ENCODE data around the gene UBL7. TPM values are rescaled to one million over a fixed set of nuclear protein-coding genes. Genes with fewer than 3 reads are reported as not detected.
A peak's percentile ranks its signal among the peaks of the same experiment; 100 is the strongest.

UBL7 gene
- total RNA-seq, 4 donors from 2014 or later, result 4.0 to 157 (median 42.3) TPM

DNA sequence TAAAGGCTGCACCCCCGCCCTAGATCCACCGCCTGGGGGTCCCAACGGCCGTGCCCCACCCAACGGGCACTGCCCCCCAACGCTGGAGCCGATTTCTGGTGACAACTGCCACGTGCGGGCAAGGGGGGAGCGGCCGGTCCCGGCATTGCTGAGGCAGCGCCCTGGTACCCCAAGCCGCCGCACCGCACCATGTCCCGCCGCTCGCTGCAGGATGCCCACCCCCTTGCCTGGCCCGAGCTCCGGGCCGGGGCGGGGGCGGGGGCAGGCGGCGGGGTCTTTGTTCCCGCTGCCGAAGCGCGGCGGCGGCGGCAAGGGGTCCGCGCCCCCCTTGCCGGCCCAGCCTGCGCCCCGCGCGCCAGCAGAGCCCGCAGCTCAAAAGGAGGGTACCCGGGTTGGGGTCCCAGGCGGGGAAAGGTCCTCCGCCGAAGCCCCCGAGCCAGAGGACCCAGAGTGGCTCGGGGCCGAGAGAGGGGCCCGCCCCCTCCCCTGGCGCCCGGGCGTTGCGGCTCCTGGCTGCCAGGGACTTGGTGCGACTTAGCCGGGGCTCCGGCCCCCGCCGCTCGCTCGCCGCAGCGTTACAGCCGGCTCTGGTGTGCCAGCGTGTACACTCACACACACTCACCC is 27.9 kb downstream of the UBL7 start:
- Histone ChIP-seq H3K4me3 (peak overlapping the region; percentile 41 to 74 (median 59)), H3K4me1 (peaks cover 0 to 17% (median 12%) of the 10 kb centered on the region in 4 donors), H3K36me3 (no peaks in the 10 kb centered on the region), H3K27me3 (peaks cover 41% of the 10 kb centered on the region), H3K9me3 (no peaks in the 10 kb centered on the region), H3K27ac (peak overlapping the region; percentile 39 to 60 (median 58))
- in situ Hi-C loops (cut with MboI; ENCODE audit: low pct_ligation_motif_present in 1 of 4, low pct_unique_long_range_greater_than_20kb in 1 of 4, low sequenced_read_pairs in 3 of 4), result no loop called here
- no peak for TF ChIP-seq POLR2AphosphoS5 (IDR thresholded peaks at IDR 0.05)
- intact Hi-C loops (cut with DNase I; ENCODE audit: low total_unique reads), result no loop called here
- WGBS, 2 donors (ENCODE audit: low coverage in 1 of 2), result 3% methylated on average over 28 of the region's 64 CpGs; no CpG with 5 or more reads in 1 of the 2 donors
- DNase-seq, result no peak

DNA sequence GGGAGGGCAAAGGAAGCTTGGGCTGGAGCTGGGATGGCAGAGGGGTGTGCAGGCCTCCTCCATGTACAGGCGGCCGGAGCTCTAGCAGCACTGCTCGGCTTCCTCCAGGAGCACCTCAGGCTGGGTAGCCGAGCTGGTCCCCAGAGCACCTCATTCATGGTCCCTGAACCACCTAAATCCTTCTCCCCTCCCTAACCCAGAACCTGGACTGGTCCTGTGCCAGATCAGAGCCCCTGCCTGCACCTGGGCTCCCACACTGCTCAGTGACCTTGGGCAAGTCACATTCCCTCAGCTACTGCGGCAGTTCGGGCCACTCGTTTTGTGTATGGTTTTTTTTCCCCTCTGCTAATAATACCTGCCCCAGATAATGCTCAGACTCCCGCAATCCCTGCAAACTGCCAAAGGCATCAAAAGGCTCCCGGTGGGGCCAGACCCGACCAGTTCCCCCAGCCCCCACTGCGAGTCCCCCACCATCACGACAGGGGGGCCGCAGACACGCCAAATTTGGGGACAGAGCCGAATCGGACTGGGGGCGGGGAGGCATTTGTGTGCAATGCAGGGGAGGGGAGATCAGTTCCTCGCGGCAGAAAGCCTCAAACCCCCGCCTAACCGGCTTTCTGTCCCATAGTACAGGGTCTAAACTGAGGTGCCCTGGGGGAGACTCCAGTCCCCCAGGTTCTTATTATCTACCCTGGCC is 28.5 kb downstream of the UBL7 start:
- no peak for TF ChIP-seq POLR2AphosphoS5 (IDR thresholded peaks at IDR 0.05)
- TF ChIP-seq CTCF (IDR thresholded peaks at IDR 0.05), result no peak
- no peak for TF ChIP-seq EP300 (IDR thresholded peaks at IDR 0.05; ENCODE audit: low read depth)
- no peak for TF ChIP-seq POLR2A (IDR thresholded peaks at IDR 0.05)
- in situ Hi-C loops (cut with MboI; ENCODE audit: low pct_ligation_motif_present in 1 of 4, low pct_unique_long_range_greater_than_20kb in 1 of 4, low sequenced_read_pairs in 3 of 4) (no loop called here), intact Hi-C loops (cut with DNase I; ENCODE audit: low total_unique reads) (no loop called here)
- no peak for DNase-seq
- 21% methylated on average over 19 of the region's 21 CpGs; no CpG with 5 or more reads in 1 of the 2 donors for WGBS, 2 donors (ENCODE audit: low coverage in 1 of 2)
- peaks cover 0 to 17% (median 12%) of the 10 kb centered on the region in 4 donors for H3K4me1 ChIP-seq
- peak overlapping the region in 2 of 4 donors; percentile 58 to 60 for H3K27ac ChIP-seq
- no peaks in the 10 kb centered on the region for H3K9me3 ChIP-seq
- no peaks in the 10 kb centered on the region for H3K36me3 ChIP-seq
- H3K27me3 ChIP-seq, result peaks cover 41% of the 10 kb centered on the region
- peak overlapping the region in 3 of 4 donors; percentile 41 to 74 (median 61) for H3K4me3 ChIP-seq

DNA sequence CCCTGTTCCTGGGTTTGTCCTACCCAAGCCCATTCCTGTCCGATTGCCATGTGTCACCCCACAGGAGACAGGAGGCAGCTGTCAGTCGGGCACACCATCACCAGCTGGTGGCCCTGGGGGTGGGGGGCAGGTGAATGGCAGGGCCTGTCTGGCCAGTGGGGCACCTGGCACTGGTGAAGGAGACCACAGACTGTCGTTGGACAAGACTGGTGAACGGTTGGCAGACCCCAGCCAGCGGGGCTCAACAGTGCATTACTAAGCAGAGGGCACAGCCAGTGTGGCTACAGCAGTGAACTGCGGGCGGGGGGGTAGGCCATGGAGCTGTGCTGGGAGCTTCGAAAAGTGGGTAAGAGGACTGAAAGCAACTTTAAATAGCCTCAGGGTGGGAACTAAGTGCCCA is 29.3 kb downstream of the UBL7 start:
- Histone ChIP-seq H3K4me3 (no peak overlapping the region), H3K9me3 (no peaks in the 10 kb centered on the region), H3K36me3 (no peaks in the 10 kb centered on the region), H3K27me3 (peaks cover 41% of the 10 kb centered on the region), H3K27ac (no peak overlapping the region), H3K4me1 (peaks cover 0 to 17% (median 12%) of the 10 kb centered on the region in 4 donors)
- no peak for DNase-seq
- no peak for TF ChIP-seq EP300 (IDR thresholded peaks at IDR 0.05; ENCODE audit: low read depth)
- in situ Hi-C loops (cut with MboI; ENCODE audit: low pct_ligation_motif_present in 1 of 4, low pct_unique_long_range_greater_than_20kb in 1 of 4, low sequenced_read_pairs in 3 of 4) (no loop called here), intact Hi-C loops (cut with DNase I; ENCODE audit: low total_unique reads) (no loop called here)
- WGBS, 2 donors (ENCODE audit: low coverage in 1 of 2), result 77% methylated on average over 8 of the region's 8 CpGs; no CpG with 5 or more reads in 1 of the 2 donors

DNA sequence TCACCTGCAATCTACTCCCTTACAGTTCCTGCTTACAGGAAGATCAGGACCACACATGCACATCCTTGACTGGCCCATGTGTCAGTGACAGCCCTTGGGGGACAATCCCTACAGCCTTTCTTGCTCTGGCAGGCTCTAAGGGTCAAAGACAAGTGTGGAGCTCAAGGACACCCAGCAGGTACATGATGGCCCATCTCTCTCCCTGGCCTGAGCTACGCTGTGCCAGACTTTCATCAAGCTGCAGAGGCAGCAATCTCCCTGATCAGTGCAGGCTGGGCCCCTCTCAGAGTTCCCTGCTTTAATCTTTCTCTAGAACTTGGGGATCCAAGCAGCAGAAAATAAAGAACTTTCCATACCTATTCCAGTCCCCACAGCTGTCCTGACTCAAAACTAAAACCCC is 29.8 kb downstream of the UBL7 start:
- peaks cover 41% of the 10 kb centered on the region for H3K27me3 ChIP-seq
- peaks cover 0 to 17% (median 12%) of the 10 kb centered on the region in 4 donors for H3K4me1 ChIP-seq
- no peak overlapping the region for H3K27ac ChIP-seq
- WGBS, 2 donors (ENCODE audit: low coverage in 1 of 2), result 61% methylated on average over 1 of the region's 1 CpG; no CpG with 5 or more reads in 1 of the 2 donors
- H3K4me3 ChIP-seq, result no peak overlapping the region
- intact Hi-C loops (cut with DNase I; ENCODE audit: low total_unique reads) (no loop called here), in situ Hi-C loops (cut with MboI; ENCODE audit: low pct_ligation_motif_present in 1 of 4, low pct_unique_long_range_greater_than_20kb in 1 of 4, low sequenced_read_pairs in 3 of 4) (no loop called here)
- H3K9me3 ChIP-seq, result no peaks in the 10 kb centered on the region
- no peaks in the 10 kb centered on the region for H3K36me3 ChIP-seq
- no peak for TF ChIP-seq EP300 (IDR thresholded peaks at IDR 0.05; ENCODE audit: low read depth)
- TF ChIP-seq CTCF (IDR thresholded peaks at IDR 0.05), result no peak
- no peak for TF ChIP-seq POLR2AphosphoS5 (IDR thresholded peaks at IDR 0.05)
- TF ChIP-seq POLR2A (IDR thresholded peaks at IDR 0.05), result no peak
- no peak for DNase-seq

DNA sequence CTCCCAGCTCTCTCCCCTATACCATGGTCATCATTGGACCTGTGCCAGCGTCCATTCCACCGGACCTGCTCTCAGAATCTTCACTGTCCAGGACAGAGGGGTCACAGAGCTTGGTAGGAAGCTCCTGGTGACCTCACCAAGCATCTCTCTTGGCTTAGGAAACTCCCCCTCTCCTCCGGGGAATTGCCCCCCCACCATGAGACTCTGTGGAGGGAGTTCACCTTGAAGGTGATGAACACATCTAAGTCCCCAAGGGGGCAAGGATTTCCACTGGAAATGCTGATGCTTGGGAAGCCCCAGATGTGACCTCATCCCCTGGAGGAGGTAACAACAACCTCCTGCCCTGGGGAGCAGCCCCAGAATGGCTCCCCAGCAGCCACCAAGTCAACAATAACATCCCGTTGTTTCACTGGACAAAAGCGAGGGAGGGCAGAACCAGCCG is 30.4 kb downstream of the UBL7 start:
- H3K36me3 ChIP-seq, result no peaks in the 10 kb centered on the region
- intact Hi-C loops (cut with DNase I; ENCODE audit: low total_unique reads), result no loop called here
- WGBS, 2 donors (ENCODE audit: low coverage in 1 of 2), result 42% methylated on average over 6 of the region's 6 CpGs; no CpG with 5 or more reads in 1 of the 2 donors
- H3K27ac ChIP-seq, result no peak overlapping the region
- no peak overlapping the region for H3K4me3 ChIP-seq
- peaks cover 41% of the 10 kb centered on the region for H3K27me3 ChIP-seq
- no peak for TF ChIP-seq POLR2AphosphoS5 (IDR thresholded peaks at IDR 0.05)
- no peak for TF ChIP-seq POLR2A (IDR thresholded peaks at IDR 0.05)
- H3K4me1 ChIP-seq, result peaks cover 0 to 17% (median 12%) of the 10 kb centered on the region in 4 donors
- H3K9me3 ChIP-seq, result no peaks in the 10 kb centered on the region
- in situ Hi-C loops (cut with MboI; ENCODE audit: low pct_ligation_motif_present in 1 of 4, low pct_unique_long_range_greater_than_20kb in 1 of 4, low sequenced_read_pairs in 3 of 4), result no loop called here
- no peak for DNase-seq
